T-cell (primary cell): ENCODE measurements around the gene SCAF1. TPM values are rescaled to one million over a fixed set of nuclear protein-coding genes. Genes with fewer than 3 reads are reported as not detected.
"Not testable (repeated sequence)": the region's sequence is repeated elsewhere in the genome, so short reads cannot be mapped to it uniquely, and the experiment has no call there.

ENCODE experiments used
- ATAC-seq, 4 experiments: fragments of 200-7000 bp in 3 of 4; fragments of 150-1000 bp in 1 of 4; cut with Tn5 transposase; replicated peaks in 1 of 4; 1 replicate in 3 of 4; 2 replicates in 1 of 4; pipeline ENCODE4 v1.10.0; 2021; ENCODE audit warnings: moderate library complexity in 3 of 4, mild to moderate bottlenecking in 2 of 4, moderate number of reproducible peaks in 1 of 4
- CTCF ChIA-PET, 2 donors: fragments of 300-600 bp; sonication (Branson Sonifier 250); formaldehyde crosslinking; loops; one replicate each; lab custom pipeline; 2022; ENCODE audit warnings: antibody characterized with exemption in 2 of 2; lab: Charles Lee
- POLR2A ChIA-PET, 2 donors: fragments of 300-600 bp; sonication (Branson Sonifier 250); formaldehyde crosslinking; loops; one replicate each; lab custom pipeline; 2022; ENCODE audit warnings: antibody characterized with exemption in 2 of 2; lab: Charles Lee
- DNase-seq, 35 experiments: peaks; one replicate each; pipeline versions ENCODE4 v3.0.0 to v3.0.0-alpha.2; 2013 to 2023
- H3K27ac ChIP-seq: one replicate; pipeline ENCODE4 v1.5.1; 2013; ENCODE audit warnings: low read length
- H3K27me3 ChIP-seq, 2 experiments: replicated peaks in 1 of 2; 1 replicate in 1 of 2; 2 replicates in 1 of 2; pipeline versions ENCODE4 v1.6.1 to v1.7.0; 2013; ENCODE audit warnings: low read length in 1 of 2, mixed read lengths in 1 of 2; ENCODE audit not compliant: control insufficient read depth in 2 of 2, insufficient read depth in 2 of 2; ENCODE audit errors: extremely low read depth in 1 of 2
- H3K36me3 ChIP-seq, 2 donors: 1 replicate in 1 of 2; 2 replicates in 1 of 2; pipeline versions ENCODE4 v1.6.1 to v1.7.0; 2013; ENCODE audit warnings: low read length in 1 of 2; ENCODE audit not compliant: control insufficient read depth in 2 of 2, insufficient read depth in 1 of 2; ENCODE audit errors: extremely low read depth in 1 of 2
- H3K4me1 ChIP-seq, 2 experiments: 1 replicate in 1 of 2; 2 replicates in 1 of 2; pipeline versions ENCODE4 v1.6.1 to v1.7.0; 2013; ENCODE audit warnings: low read length in 2 of 2, mixed read lengths in 1 of 2; ENCODE audit not compliant: insufficient read depth in 2 of 2, control insufficient read depth in 1 of 2; ENCODE audit errors: extremely low read depth in 1 of 2
- H3K4me3 ChIP-seq, 2 donors: 1 replicate in 1 of 2; 2 replicates in 1 of 2; pipeline versions ENCODE4 v1.5.1 to v1.7.0; 2013; ENCODE audit warnings: mild to moderate bottlenecking in 2 of 2, low read length in 1 of 2, moderate library complexity in 1 of 2; ENCODE audit not compliant: control insufficient read depth in 1 of 2; ENCODE audit errors: extremely low read depth in 1 of 2
- H3K9me3 ChIP-seq: 2 replicates; pipeline ENCODE4 v1.7.0; 2013
- H3K27ac Mint-ChIP-seq, 2 donors: one replicate each; pipeline ENCODE4 v1.8.0; 2020 to 2021; ENCODE audit warnings: mild to moderate bottlenecking in 2 of 2, mixed read lengths in 2 of 2
- H3K27me3 Mint-ChIP-seq, 2 donors: one replicate each; pipeline ENCODE4 v1.8.0; 2021 to 2022; ENCODE audit warnings: mixed read lengths in 2 of 2
- H3K36me3 Mint-ChIP-seq: one replicate; pipeline ENCODE4 v1.8.0; 2021; ENCODE audit warnings: mixed read lengths
- H3K4me1 Mint-ChIP-seq, 3 donors: one replicate each; pipeline ENCODE4 v1.8.0; 2020 to 2022; ENCODE audit warnings: mixed read lengths in 3 of 3, mild to moderate bottlenecking in 1 of 3
- H3K4me3 Mint-ChIP-seq, 3 donors: one replicate each; pipeline ENCODE4 v1.8.0; 2020 to 2022; ENCODE audit warnings: mild to moderate bottlenecking in 3 of 3, mixed read lengths in 3 of 3, moderate library complexity in 3 of 3
- H3K9me3 Mint-ChIP-seq, 3 donors: one replicate each; pipeline ENCODE4 v1.8.0; 2020 to 2022; ENCODE audit warnings: mixed read lengths in 3 of 3
- WGBS: methylation state at CpG from one replicate; pipeline ENCODE4 v1.1.5; 2013; ENCODE audit warnings: missing lambda C conversion rate; ENCODE audit not compliant: insufficient coverage; 5-methylcytosine and 5-hydroxymethylcytosine counted together
- total RNA-seq, 35 experiments: library from RNA in 6 of 35; stranded (reverse) in 6 of 35; fragments of 120-200 nt in 1 of 35; gene quantifications; one replicate each; pipeline versions ENCODE4 v1.2.1 to v1.2.4 and lab custom pipeline; 2013 to 2026

The SCAF1 gene
- total RNA-seq, 5 donors from 2014 or later (not counting 1 experiment from before 2014, with no cell fraction given) = 40.0 to 81.9 (median 75.4) TPM

GRCh38 chr19:49633273-49633672, 8.7 kb upstream of the SCAF1 start:
- H3K27me3 ChIP-seq, H3K4me1 ChIP-seq, H3K9me3 ChIP-seq, DNase-seq, POLR2A ChIA-PET, H3K36me3 Mint-ChIP-seq, ATAC-seq, H3K27ac ChIP-seq, H3K4me3 ChIP-seq, H3K4me3 Mint-ChIP-seq, H3K27me3 Mint-ChIP-seq, H3K9me3 Mint-ChIP-seq, H3K36me3 ChIP-seq: not testable (repeated sequence)
- peak overlapping the region in 1 of 2 donors; percentile 4 for H3K27ac Mint-ChIP-seq
- 98% methylated on average over 7 of the region's 9 CpGs for WGBS
- CTCF ChIA-PET = interaction anchor here (0.6 kb wide), 2 partner anchors 22 to 44 kb away, joined by 3 to 5 read pairs; no protein-coding TSS in a partner anchor
- H3K4me1 Mint-ChIP-seq = peaks cover 8 to 14% (median 11%) of the 10 kb centered on the region in 3 donors

- peaks cover 4 to 24% of the 10 kb centered on the region in 2 experiments for H3K4me1 ChIP-seq
- ChIA-PET CTCF (no interaction called here), POLR2A (interaction anchor here in 1 of 2 donors (0.6 kb wide), 1 partner anchor 30 kb away, joined by 3 read pairs; no protein-coding TSS in a partner anchor)
- no peak for DNase-seq
- Mint-ChIP-seq H3K36me3 (no peaks in the 10 kb centered on the region), H3K27me3 (no peaks in the 10 kb centered on the region), H3K4me1 (peaks cover 24 to 36% (median 31%) of the 10 kb centered on the region in 3 donors), H3K27ac (peak overlapping the region in 1 of 2 donors; percentile 70), H3K4me3 (no peak overlapping the region), H3K9me3 (no peaks in the 10 kb centered on the region)
- H3K9me3 ChIP-seq = no peaks in the 10 kb centered on the region
- whole genome bisulfite sequencing = 75% methylated on average over 19 of the region's 24 CpGs
- H3K4me3 ChIP-seq = no peak overlapping the region
- no peak overlapping the region for H3K27ac ChIP-seq
- no peak for ATAC-seq
- H3K36me3 ChIP-seq = no peaks in the 10 kb centered on the region
- no peaks in the 10 kb centered on the region for H3K27me3 ChIP-seq
Observed at GRCh38 chr19:49635530-49636232, 6.3 kb upstream of the SCAF1 start.

GRCh38 chr19:49636233-49636932, 5.6 kb upstream of the SCAF1 start:
- DNase-seq (no peak), ATAC-seq (no peak)
- Mint-ChIP-seq H3K27ac (peak overlapping the region in 1 of 2 donors; percentile 70), H3K36me3 (no peaks in the 10 kb centered on the region), H3K4me1 (peaks cover 26 to 38% (median 38%) of the 10 kb centered on the region in 3 donors), H3K9me3 (no peaks in the 10 kb centered on the region), H3K27me3 (no peaks in the 10 kb centered on the region), H3K4me3 (no peak overlapping the region)
- H3K9me3 ChIP-seq = no peaks in the 10 kb centered on the region
- H3K27ac ChIP-seq = no peak overlapping the region
- ChIA-PET CTCF (no interaction called here), POLR2A (no interaction called here)
- WGBS = 81% methylated on average over 27 of the region's 30 CpGs
- peaks cover 7 to 31% of the 10 kb centered on the region in 2 experiments for H3K4me1 ChIP-seq
- H3K36me3 ChIP-seq = no peaks in the 10 kb centered on the region
- no peak overlapping the region for H3K4me3 ChIP-seq
- H3K27me3 ChIP-seq = no peaks in the 10 kb centered on the region

GRCh38 chr19:49637821-49638738, 3.9 kb upstream of the SCAF1 start:
- Histone ChIP-seq H3K9me3 (no peaks in the 10 kb centered on the region), H3K36me3 (no peaks in the 10 kb centered on the region), H3K4me3 (no peak overlapping the region), H3K4me1 (peaks cover 12 to 43% of the 10 kb centered on the region in 2 experiments), H3K27me3 (no peaks in the 10 kb centered on the region), H3K27ac (no peak overlapping the region)
- DNase-seq (no peak), ATAC-seq (no peak)
- Mint-ChIP-seq H3K27ac (peak overlapping the region; percentile 56 to 75), H3K27me3 (no peaks in the 10 kb centered on the region), H3K9me3 (no peaks in the 10 kb centered on the region), H3K36me3 (no peaks in the 10 kb centered on the region), H3K4me3 (peak overlapping the region; percentile 38 to 96 (median 49)), H3K4me1 (peaks cover 38 to 50% (median 48%) of the 10 kb centered on the region in 3 donors)
- ChIA-PET CTCF (interaction anchor here in 1 of 2 donors (3.0 kb wide), 1 partner anchor 39 kb away, joined by 26 read pairs; the partner anchor contains the start of gene PRMT1), POLR2A (no interaction called here)
- WGBS = 33% methylated on average over 9 of the region's 19 CpGs

GRCh38 chr19:49639401-49640112, 2.5 kb upstream of the SCAF1 start:
- ATAC-seq (no peak), DNase-seq (peak in 3 of 35 experiments; percentile 7 to 32 (median 14))
- ChIA-PET POLR2A (interaction anchor here (0.5 to 1.4 kb wide), 8 partner anchors 24 to 513 kb away, joined by 3 to 10 read pairs (median 5); partner anchors contain the start of genes IRF3 (in 1 of the 2), MED25 (in 1 of the 2) and NUP62 (in 1 of the 2)), CTCF (interaction anchor here in 1 of 2 donors (0.5 to 3.0 kb wide), 12 partner anchors 22 to 1305 kb away, joined by 3 to 30 read pairs (median 4); partner anchors contain the start of genes BCL2L12, IRF3, PRMT1 and PRR12)
- Mint-ChIP-seq H3K4me3 (peak overlapping the region; percentile 88 to 96 (median 95)), H3K9me3 (no peaks in the 10 kb centered on the region), H3K27me3 (no peaks in the 10 kb centered on the region), H3K36me3 (no peaks in the 10 kb centered on the region), H3K27ac (peak overlapping the region; percentile 28 to 67), H3K4me1 (peaks cover 52 to 65% (median 63%) of the 10 kb centered on the region in 3 donors)
- H3K9me3 ChIP-seq = no peaks in the 10 kb centered on the region
- H3K4me1 ChIP-seq = peaks cover 16 to 51% of the 10 kb centered on the region in 2 experiments
- peak overlapping the region; percentile 46 for H3K27ac ChIP-seq
- H3K27me3 ChIP-seq = no peaks in the 10 kb centered on the region
- peaks cover 0 to 3% of the 10 kb centered on the region in 2 donors for H3K36me3 ChIP-seq
- WGBS = 12% methylated on average over 22 of the region's 31 CpGs
- peak overlapping the region; percentile 68 to 72 for H3K4me3 ChIP-seq
